ENCODE results near the gene OSBPL2.
A peak's percentile ranks its signal among the peaks of the same experiment; 100 is the strongest.

OSBPL2 gene

DNA sequence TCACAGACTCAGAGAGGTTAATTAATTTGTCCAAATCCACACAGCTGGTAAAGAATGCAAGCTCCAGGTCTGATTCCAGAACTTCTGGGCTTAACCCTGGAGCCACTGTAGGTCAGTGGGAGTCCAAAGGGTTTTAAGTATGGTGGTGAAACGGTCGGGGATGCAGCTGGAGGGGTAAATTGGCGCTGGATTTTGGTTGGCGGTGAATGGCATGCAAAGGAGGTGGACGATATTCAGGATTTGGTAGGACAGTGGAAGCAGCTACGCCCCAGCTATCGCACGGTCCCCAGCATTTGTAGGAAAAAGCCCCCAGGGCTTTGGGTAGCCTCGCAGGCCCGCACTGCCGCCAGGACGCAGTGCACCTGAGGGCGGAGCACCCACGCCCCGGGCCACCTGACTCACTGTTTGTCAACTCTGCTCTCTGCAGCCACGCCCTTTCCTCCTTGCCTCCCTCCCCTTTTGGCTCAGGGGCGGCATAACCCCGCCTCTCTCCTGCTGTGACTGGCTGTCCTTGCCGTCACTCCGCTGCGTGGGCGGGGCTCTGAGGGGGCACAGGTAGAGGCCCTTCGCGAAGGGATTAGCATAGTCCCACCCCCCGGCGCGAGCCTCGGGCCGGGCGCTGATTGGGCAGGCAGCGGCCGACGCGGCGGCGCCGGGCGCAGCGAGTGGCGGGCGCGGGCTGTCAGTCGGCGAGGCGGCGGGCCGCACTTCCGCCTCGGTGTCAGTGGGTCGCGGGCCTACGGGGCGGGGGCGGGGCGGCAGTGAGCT, at the start of gene OSBPL2:
Gene OSBPL2, plus strand, starts transcription at position 721 of the 768 bp plus-strand sequence. CDS start 17,664 bp downstream, outside the sequence.
- ChIA-PET POLR2A (interaction anchor here (0.6 kb wide), 1 partner anchor 23 kb away, joined by 5 read pairs; no protein-coding TSS in a partner anchor), CTCF (no interaction called here)
- Histone ChIP-seq H3K36me3 (ENCODE audit: control insufficient read depth in 2 of 2, insufficient read depth in 1 of 2, low read length in 2 of 2) (peaks cover 0 to 29% of the 10 kb centered on the region in 2 experiments; a peak in 1 of 3 replicates), H3K27ac (ENCODE audit: extremely low read depth, low read depth, low read length) (peak within 1 kb of the TSS; percentile 37; the same call in 1 of the 2 replicates), H3K9me3 (ENCODE audit: control insufficient read depth, insufficient read depth, low read depth, low read length) (no peaks in the 10 kb centered on the region), H3K4me3 (ENCODE audit: low read depth, low read length) (peak within 1 kb of the TSS; percentile 76), H3K4me1 (ENCODE audit: control insufficient read depth, insufficient read depth, low read length) (peaks cover 6% of the 10 kb centered on the region; the same call in 1 of the 2 replicates)
- peak; percentile 97 for TF ChIP-seq SP2 (tag by site-specific recombination; IDR thresholded peaks at IDR 0.05)
- TF ChIP-seq ZNF555 (tag by site-specific recombination; conservative IDR thresholded peaks at IDR 0.05): no peak
- peak; percentile 98 for TF ChIP-seq KLF1 (tag by site-specific recombination; IDR thresholded peaks at IDR 0.05)
- no peak for TF ChIP-seq KLF10 (tag by site-specific recombination; IDR thresholded peaks at IDR 0.05)
- TF ChIP-seq, protein P1, sequence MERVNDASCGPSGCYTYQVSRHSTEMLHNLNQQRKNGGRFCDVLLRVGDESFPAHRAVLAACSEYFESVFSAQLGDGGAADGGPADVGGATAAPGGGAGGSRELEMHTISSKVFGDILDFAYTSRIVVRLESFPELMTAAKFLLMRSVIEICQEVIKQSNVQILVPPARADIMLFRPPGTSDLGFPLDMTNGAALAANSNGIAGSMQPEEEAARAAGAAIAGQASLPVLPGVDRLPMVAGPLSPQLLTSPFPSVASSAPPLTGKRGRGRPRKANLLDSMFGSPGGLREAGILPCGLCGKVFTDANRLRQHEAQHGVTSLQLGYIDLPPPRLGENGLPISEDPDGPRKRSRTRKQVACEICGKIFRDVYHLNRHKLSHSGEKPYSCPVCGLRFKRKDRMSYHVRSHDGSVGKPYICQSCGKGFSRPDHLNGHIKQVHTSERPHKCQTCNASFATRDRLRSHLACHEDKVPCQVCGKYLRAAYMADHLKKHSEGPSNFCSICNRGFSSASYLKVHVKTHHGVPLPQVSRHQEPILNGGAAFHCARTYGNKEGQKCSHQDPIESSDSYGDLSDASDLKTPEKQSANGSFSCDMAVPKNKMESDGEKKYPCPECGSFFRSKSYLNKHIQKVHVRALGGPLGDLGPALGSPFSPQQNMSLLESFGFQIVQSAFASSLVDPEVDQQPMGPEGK (tag by site-specific recombination; IDR thresholded peaks at IDR 0.05): no peak
- TF ChIP-seq ZNF544 (tag by site-specific recombination; IDR thresholded peaks at IDR 0.05): no peak
- TF ChIP-seq SALL2 (tag by site-specific recombination; IDR thresholded peaks at IDR 0.05; ENCODE audit: borderline replicate concordance): no peak
- TF ChIP-seq ZNF335 (tag by site-specific recombination; conservative IDR thresholded peaks at IDR 0.05): peak; percentile 49
- TF ChIP-seq EGR2 (tag by site-specific recombination; IDR thresholded peaks at IDR 0.05; ENCODE audit: low read depth): peak; percentile 94
- TF ChIP-seq ZNF670 (tag by site-specific recombination; IDR thresholded peaks at IDR 0.05; ENCODE audit: low read depth): no peak
- no peak for TF ChIP-seq SCRT1 (tag by site-specific recombination; IDR thresholded peaks at IDR 0.05; ENCODE audit: borderline replicate concordance)
- peak; percentile 92 for TF ChIP-seq KLF16 (tag by site-specific recombination; IDR thresholded peaks at IDR 0.05)
- TF ChIP-seq ZNF350 (tag by site-specific recombination; IDR thresholded peaks at IDR 0.05): no peak
- TF ChIP-seq ZEB2 (tag by site-specific recombination; IDR thresholded peaks at IDR 0.05): peak; percentile 85
- TF ChIP-seq ZNF843 (tag by site-specific recombination; IDR thresholded peaks at IDR 0.05): no peak
- TF ChIP-seq, protein P2, sequence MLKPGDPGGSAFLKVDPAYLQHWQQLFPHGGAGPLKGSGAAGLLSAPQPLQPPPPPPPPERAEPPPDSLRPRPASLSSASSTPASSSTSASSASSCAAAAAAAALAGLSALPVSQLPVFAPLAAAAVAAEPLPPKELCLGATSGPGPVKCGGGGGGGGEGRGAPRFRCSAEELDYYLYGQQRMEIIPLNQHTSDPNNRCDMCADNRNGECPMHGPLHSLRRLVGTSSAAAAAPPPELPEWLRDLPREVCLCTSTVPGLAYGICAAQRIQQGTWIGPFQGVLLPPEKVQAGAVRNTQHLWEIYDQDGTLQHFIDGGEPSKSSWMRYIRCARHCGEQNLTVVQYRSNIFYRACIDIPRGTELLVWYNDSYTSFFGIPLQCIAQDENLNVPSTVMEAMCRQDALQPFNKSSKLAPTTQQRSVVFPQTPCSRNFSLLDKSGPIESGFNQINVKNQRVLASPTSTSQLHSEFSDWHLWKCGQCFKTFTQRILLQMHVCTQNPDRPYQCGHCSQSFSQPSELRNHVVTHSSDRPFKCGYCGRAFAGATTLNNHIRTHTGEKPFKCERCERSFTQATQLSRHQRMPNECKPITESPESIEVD (tag by site-specific recombination; IDR thresholded peaks at IDR 0.05): no peak
- peak; percentile 24; the same call in 1 of the 2 replicates for TF ChIP-seq ZBTB17 (tag by site-specific recombination; IDR thresholded peaks at IDR 0.05)
- no peak for TF ChIP-seq ZNF837 (tag by site-specific recombination; IDR thresholded peaks at IDR 0.05)
- TF ChIP-seq, protein P3, sequence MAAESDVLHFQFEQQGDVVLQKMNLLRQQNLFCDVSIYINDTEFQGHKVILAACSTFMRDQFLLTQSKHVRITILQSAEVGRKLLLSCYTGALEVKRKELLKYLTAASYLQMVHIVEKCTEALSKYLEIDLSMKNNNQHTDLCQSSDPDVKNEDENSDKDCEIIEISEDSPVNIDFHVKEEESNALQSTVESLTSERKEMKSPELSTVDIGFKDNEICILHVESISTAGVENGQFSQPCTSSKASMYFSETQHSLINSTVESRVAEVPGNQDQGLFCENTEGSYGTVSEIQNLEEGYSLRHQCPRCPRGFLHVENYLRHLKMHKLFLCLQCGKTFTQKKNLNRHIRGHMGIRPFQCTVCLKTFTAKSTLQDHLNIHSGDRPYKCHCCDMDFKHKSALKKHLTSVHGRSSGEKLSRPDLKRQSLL (tag by site-specific recombination; IDR thresholded peaks at IDR 0.05): 0 out of 2 replicates have a peak, but pooled peaks have one; percentile 2
- no peak for TF ChIP-seq ZNF169 (tag by site-specific recombination; IDR thresholded peaks at IDR 0.05)
- TF ChIP-seq, protein P4, sequence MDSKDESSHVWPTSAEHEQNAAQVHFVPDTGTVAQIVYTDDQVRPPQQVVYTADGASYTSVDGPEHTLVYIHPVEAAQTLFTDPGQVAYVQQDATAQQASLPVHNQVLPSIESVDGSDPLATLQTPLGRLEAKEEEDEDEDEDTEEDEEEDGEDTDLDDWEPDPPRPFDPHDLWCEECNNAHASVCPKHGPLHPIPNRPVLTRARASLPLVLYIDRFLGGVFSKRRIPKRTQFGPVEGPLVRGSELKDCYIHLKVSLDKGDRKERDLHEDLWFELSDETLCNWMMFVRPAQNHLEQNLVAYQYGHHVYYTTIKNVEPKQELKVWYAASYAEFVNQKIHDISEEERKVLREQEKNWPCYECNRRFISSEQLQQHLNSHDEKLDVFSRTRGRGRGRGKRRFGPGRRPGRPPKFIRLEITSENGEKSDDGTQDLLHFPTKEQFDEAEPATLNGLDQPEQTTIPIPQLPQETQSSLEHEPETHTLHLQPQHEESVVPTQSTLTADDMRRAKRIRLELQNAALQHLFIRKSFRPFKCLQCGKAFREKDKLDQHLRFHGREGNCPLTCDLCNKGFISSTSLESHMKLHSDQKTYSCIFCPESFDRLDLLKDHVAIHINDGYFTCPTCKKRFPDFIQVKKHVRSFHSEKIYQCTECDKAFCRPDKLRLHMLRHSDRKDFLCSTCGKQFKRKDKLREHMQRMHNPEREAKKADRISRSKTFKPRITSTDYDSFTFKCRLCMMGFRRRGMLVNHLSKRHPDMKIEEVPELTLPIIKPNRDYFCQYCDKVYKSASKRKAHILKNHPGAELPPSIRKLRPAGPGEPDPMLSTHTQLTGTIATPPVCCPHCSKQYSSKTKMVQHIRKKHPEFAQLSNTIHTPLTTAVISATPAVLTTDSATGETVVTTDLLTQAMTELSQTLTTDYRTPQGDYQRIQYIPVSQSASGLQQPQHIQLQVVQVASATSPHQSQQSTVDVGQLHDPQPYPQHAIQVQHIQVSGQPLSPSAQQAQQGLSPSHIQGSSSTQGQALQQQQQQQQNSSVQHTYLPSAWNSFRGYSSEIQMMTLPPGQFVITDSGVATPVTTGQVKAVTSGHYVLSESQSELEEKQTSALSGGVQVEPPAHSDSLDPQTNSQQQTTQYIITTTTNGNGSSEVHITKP (tag by site-specific recombination; IDR thresholded peaks at IDR 0.05): no peak
- no peak for TF ChIP-seq ZNF140 (tag by site-specific recombination; IDR thresholded peaks at IDR 0.05)
- TF ChIP-seq, protein P5, sequence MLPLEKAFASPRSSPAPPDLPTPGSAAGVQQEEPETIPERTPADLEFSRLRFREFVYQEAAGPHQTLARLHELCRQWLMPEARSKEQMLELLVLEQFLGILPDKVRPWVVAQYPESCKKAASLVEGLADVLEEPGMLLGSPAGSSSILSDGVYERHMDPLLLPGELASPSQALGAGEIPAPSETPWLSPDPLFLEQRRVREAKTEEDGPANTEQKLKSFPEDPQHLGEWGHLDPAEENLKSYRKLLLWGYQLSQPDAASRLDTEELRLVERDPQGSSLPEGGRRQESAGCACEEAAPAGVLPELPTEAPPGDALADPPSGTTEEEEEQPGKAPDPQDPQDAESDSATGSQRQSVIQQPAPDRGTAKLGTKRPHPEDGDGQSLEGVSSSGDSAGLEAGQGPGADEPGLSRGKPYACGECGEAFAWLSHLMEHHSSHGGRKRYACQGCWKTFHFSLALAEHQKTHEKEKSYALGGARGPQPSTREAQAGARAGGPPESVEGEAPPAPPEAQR (tag by site-specific recombination; IDR thresholded peaks at IDR 0.05): no peak
- no peak for TF ChIP-seq OSR2 (tag by site-specific recombination; IDR thresholded peaks at IDR 0.05)
- TF ChIP-seq ZNF302 (tag by site-specific recombination; IDR thresholded peaks at IDR 0.05; ENCODE audit: low read depth): no peak
- TF ChIP-seq ZNF248 (tag by site-specific recombination; IDR thresholded peaks at IDR 0.05): no peak
- TF ChIP-seq ZNF2 (tag by site-specific recombination; IDR thresholded peaks at IDR 0.05): no peak

Measured in HEK293 (cell line).